ENCODE measurements around the gene SURF6. TPM values are rescaled to one million over a fixed set of nuclear protein-coding genes. Genes with fewer than 3 reads are reported as not detected.
"Not testable (repeated sequence)": the region's sequence is repeated elsewhere in the genome, so short reads cannot be mapped to it uniquely, and the experiment has no call there.

The SURF6 gene
- total RNA-seq, 1 donor from 2014 or later, result 19.0 TPM

DNA sequence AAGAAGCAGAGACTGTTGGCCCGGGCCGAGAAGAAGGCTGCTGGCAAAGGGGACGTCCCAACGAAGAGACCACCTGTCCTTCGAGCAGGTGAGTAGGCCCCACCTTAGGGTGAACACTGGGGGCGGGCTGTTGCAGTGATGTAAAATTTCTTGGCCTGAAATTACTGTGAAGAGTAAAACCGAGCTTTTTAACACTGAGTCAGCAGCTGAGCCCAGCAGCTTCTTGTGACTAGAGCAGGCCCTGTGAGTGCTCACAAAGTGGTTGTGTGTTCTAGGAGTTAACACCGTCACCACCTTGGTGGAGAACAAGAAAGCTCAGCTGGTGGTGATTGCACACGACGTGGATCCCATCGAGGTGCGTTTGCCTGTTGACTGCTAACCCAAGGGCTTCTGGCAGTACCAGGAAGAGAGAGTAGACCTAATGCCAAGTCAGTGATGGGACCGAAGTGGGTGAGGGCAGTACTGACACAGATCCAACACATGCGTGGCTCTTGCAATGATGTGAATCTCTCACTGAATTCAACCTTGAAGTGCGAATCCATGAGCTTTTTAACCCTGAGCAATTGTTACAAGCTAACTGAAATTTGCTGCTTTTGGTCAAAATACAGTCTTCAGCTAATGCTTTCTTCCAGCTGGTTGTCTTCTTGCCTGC, 14.1 kb upstream of the SURF6 start:
- intact Hi-C loops (cut with micrococcal nuclease), result no loop called here

- intact Hi-C loops (cut with micrococcal nuclease), result loop anchor here (1.0 kb wide), 4 partner anchors 7 to 27 kb away; partner anchors contain the start of genes STKLD1, SURF1, SURF2 and SURF4
These were observed 13.0 kb upstream of the SURF6 start for GRCh38 chr9:133348718-133349573.

DNA sequence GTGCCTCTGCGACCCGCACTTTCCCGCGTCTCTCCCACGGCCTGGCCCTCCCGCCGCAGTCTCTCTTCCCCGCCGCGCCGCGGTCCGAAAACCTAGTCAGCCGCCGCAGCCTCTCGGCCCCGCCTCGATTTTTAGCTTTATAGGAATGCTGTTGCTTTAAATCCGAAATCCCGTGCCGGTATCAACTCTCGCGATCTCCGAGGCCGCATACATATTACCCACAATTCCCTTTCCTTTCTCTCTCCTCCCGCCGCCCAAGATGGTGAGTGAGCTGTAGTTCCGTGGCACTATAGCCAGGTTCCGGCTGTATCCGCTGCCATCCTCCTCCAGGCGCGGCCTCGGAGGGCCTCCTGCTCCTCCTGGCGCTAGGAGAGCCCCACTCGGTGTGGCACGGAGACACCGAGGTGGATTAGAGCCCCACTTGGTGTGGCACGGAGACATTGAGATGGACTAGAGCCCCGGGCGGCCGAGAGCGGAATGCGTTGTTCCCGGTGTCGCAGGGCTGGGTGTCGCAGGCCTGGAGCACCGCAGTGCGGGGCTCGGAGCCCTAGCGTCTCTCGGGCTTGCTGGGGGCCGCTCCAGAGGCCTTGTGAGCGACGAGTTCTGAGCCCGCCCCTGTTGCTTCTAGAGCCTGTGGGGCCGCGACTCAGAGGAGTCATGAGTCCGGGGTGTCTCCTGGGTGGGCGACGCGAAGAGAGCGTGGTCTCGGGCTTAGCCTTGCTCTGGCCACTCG, 12.2 kb upstream of the SURF6 start, which contains the start of the genes MED22 and RPL7A:
MED22 (minus strand) TSS at position 147 of the 733 bp plus-strand sequence. CDS start 1,469 bp downstream, outside the sequence.
RPL7A (plus strand) TSS at position 234 of the 733 bp plus-strand sequence; CDS start at position 260, 26 bp downstream.
- intact Hi-C loops (cut with micrococcal nuclease), result loop anchor here (1.0 kb wide), 4 partner anchors 8 to 28 kb away; partner anchors contain the start of genes STKLD1, SURF1, SURF2 and SURF4

DNA sequence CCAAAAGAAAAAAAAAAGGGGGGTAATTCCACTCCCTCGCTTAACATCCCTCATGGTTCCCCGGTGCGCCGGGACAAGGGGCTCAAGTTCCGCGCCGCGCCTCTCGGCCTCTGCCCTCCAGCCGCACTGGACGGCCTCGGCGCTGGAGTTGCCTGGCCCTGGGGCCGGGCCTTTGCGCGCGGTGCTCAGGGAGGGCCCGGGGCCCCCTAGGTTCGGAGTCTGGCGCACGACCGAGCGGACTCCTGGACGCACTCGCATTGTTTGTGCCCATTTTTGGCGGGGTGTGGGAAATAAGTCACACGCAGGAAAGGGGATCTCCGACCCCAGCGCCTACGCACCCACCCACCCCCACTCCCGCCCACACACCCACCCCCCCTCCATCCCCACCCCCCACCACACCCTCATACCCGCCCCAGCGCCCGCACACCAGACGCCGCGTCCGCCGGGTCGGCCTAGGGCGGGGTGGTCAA, 11.6 kb upstream of the SURF6 start:
- intact Hi-C loops (cut with micrococcal nuclease), result no loop called here

DNA sequence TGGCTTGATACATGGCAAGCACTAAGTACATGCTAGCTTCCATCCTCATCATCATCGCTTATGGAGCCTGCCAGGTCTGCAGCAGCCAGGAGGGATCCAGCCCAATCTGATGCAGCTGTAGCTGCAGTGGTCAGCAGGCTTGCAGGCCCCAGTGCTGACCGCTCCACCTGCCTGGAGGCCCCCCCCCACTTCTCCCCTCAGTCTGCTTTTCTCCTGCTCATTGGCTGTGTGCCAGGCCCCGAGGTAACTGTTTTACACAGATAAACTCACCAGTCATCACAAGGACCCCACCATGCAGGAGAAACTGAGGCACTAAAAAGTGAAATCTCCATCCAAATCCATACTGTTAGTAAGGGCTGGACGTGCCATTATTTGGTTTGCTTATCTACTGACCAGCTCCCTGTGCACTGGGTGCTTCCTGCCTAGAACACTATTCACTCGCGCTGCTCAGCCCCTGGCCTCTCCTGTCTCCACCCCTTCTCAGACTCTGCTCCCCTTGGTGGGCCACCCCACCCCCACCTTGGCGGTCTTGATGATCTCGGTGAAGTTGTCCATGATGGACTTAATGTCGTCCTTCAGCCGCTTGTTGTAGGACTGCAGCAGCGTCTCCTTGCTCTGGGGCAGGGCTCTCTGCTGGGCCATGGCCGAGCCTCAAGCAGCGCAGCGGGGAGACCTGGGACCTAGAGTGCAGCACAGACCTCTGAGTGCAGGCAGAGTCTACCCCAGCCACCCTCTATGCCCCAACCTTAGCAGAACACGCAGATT, 10.2 kb upstream of the SURF6 start:
- intact Hi-C loops (cut with micrococcal nuclease), result no loop called here

- intact Hi-C loops (cut with micrococcal nuclease), result no loop called here
These were observed 9.6 kb upstream of the SURF6 start for GRCh38 chr9:133345596-133345995.

DNA sequence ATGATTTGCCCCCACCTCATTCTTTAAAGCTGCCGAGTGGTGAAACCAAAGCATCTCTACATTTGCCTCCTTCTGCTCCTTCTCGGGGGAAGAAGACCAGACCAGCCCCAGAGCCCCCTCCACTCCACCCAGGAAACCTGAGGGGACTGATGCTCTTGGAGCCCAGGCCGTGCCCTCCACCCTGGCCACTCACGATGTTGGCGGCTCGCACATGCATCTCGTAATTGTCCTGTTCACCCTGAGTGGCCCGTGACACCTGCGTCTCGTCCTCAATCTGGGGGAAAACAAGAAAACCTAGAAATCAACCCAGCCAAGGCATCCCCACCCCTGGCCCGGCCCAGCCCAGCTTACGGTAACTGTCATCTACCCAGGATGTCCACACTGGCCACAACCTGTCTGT, 9.0 kb upstream of the SURF6 start:
- intact Hi-C loops (cut with micrococcal nuclease), result no loop called here

DNA sequence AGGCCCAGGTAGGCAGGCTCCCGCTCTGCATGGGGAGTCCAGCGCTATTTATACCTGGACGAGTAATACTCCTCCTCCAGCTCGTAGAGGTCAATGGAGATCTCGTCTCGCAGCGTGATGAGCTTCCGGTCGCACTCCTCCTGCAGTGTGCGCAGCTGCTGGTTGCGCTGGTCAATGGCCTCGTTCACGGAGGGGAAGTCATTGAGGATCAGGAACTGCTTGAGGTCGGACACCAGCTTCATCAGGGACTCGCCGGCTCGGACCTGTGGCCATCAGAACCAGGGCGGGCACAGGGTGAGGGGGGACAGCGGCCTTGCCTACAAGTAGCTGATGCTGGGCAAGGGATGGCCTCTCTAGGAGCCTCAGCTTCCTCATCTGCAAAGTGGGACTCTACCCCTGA, 8.1 kb upstream of the SURF6 start:
- intact Hi-C loops (cut with micrococcal nuclease), result no loop called here

- intact Hi-C loops (cut with micrococcal nuclease), result no loop called here
These were observed 6.6 kb upstream of the SURF6 start for GRCh38 chr9:133342570-133342969.

DNA sequence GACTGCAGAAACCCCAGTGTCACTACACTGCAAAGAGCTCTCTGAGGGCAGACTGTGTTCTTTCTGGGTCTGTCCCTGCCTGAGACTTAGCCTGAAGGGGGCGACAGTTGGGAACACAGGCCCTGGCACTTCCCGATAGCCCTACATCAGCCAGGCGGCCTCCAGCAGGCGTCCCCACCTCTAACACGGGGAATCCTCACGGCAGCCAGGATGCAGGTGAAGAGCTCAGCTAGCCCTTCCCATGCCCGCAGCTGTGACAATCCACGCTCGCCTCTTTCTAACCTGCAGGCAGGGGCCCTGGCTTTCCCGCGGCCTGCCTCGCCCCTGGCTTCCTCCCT, 6.0 kb upstream of the SURF6 start:
- intact Hi-C loops (cut with micrococcal nuclease), result no loop called here

DNA sequence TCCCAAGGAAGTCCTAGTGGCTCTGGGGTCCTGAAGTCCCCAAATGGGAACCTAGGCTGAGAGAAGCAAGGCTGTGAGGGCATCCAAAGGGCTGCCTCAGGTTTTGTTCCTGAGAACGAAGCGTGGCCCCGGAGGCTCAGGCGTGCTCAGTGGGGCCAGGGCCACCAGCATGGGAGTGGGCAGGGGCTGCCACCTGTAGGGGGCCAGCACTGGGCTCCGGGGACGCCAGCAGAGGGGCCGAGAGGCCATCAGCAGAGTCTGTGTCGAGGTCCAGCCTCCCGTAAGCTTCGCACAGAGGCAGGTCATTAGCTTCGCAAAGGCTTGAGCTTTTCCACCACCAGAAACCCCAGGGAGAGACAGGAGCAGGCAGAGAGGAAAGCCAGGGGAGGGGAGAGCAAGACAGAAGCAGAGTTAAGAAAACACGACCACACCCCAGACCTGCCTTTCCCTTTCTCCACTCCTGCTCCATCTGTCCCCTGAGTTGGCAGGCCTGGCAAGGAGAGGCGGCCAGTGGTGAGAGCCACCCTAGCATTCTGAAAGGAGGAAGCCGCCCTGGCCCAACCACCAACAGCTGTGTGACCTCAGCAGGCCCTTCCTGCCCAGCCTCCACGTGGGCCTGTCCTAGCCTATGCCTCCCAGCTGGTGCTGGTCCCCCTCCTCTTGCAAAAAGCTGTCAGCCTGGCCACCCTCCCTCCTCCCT, 5.5 kb upstream of the SURF6 start:
- intact Hi-C loops (cut with micrococcal nuclease), result no loop called here

GRCh38 chr9:133340916-133341315, 4.9 kb upstream of the SURF6 start:
- intact Hi-C loops (cut with micrococcal nuclease), result no loop called here

- intact Hi-C loops (cut with micrococcal nuclease), result no loop called here
These were observed 4.3 kb upstream of the SURF6 start for GRCh38 chr9:133340256-133340655.

GRCh38 chr9:133339641-133340040, 3.7 kb upstream of the SURF6 start:
- intact Hi-C loops (cut with micrococcal nuclease), result no loop called here

- intact Hi-C loops (cut with micrococcal nuclease), result not testable (repeated sequence)
These were observed 1.1 kb downstream of the SURF6 start for GRCh38 chr9:133334888-133335287.

GRCh38 chr9:133334161-133334560, 1.8 kb downstream of the SURF6 start:
- intact Hi-C loops (cut with micrococcal nuclease), result no loop called here

GRCh38 chr9:133333566-133333965, 2.4 kb downstream of the SURF6 start:
- intact Hi-C loops (cut with micrococcal nuclease), result no loop called here

GRCh38 chr9:133333011-133333410, 3.0 kb downstream of the SURF6 start:
- intact Hi-C loops (cut with micrococcal nuclease), result no loop called here

DNA sequence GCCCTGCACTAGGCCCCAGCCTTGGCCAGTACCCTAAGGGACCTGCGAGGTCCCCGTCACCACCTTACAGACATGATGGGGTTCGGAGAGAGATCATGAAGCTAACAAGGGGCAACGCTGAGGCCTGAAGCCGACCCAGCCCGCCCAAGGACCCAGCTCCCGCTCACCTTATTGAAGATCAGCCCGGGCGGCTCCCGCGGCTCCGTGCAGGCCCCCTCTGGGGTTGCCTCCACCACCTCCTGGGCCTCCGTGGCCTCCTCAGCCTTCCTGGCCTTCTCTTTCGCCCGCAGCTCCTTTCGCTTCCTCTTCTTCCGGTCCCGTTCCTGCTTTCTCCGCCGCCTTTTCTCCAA, 3.6 kb downstream of the SURF6 start:
- intact Hi-C loops (cut with micrococcal nuclease), result no loop called here

DNA sequence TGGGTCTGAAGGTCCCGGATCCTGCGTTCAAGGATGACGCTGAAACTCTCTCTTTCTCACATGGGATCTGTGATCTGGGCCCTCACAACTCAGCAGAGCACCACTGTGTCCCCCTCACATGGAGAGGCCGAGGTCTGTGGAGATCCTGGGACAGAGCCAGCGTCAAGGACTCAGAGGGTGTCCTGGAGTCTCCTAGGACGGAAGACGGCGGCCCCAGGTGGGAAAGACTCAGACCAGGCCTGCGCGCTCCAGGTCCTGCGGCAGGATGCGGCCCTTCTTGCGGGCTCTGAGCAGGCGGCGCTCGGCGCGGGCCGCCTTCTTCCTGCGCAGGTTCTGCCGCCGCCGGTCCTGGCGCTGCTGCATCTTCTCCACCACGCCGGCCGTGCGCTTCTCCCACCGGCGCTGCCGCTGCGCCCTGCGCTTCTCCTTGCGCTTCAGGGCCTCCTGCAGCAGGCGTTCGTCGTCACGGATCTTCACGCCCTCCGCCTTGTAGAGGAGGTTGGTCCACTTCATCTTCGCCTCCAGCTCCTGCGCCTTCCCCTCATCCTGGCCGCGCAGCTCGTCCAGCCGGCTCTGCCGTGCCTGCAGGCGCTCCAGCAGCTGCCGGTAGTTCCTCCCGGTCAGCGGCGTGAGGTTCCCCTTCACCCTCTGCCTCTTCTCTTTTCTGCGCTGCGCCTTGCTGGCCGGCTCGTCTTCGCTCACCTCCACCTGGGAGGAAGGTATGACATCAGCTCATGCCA, 4.2 kb downstream of the SURF6 start:
- intact Hi-C loops (cut with micrococcal nuclease), result no loop called here
